ENCODE results near the gene FBL. TPM values are rescaled to one million over a fixed set of nuclear protein-coding genes. Genes with fewer than 3 reads are reported as not detected.

FBL gene
- total and polyA plus RNA-seq, 7 donors, result 70.3 to 267 (median 142) TPM

DNA sequence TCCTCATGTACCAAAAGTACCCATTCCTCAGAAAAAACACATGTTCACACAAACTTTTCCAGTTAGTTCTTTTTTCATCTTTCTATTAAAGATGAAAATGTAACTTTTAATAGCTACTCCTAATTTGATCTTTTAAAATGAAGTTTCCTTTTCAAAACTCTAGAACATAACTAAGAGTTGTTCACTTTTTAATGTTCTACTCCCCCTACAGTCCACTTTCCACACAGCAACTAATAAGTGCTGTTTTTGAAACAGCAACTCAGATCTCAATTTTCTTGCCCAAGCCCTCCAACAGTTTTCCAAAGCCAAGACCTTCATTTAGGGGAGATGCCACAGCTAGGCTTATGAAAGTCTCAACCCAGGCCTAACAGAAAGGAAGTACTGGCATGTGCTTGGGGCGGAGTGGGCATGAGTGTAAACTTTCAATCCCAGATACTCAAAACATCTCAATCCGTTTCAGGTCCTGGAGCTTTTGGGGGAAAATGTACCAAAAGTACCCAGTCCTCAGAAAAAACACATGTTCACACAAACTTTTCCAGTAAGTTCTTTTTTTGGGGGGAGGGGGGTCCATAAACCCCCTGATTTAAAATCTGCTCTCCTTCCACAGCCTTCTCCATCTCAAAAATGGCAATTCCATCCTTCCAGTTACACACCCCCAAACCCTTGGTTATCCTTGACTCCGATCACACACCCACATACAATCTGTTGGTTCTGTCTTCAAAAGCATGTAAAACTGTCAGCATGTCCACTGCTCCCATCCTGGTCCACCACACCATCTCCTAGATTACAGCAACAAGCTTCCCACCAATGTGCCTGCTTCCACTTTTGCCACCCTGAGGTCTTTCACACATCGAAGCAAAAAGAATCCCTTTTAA is 2.0 kb downstream of the FBL start:
- no peaks in the 10 kb centered on the region for H3K27me3 ChIP-seq (ENCODE audit: insufficient read depth in 3 of 3, low read length in 2 of 3)
- H3K9me3 ChIP-seq, result no peaks in the 10 kb centered on the region
- peak overlapping the region; percentile 85 for H3K27ac ChIP-seq
- H3K4me3 ChIP-seq, result peak overlapping the region; percentile 98
- no peak for ATAC-seq
- peaks cover 32% of the 10 kb centered on the region for H3K4me1 ChIP-seq
- DNase-seq, result no peak
- 40 to 57% (median 46%) methylated on average over 4 of the region's 4 CpGs for WGBS, 3 donors
- TF ChIP-seq, protein P1, sequence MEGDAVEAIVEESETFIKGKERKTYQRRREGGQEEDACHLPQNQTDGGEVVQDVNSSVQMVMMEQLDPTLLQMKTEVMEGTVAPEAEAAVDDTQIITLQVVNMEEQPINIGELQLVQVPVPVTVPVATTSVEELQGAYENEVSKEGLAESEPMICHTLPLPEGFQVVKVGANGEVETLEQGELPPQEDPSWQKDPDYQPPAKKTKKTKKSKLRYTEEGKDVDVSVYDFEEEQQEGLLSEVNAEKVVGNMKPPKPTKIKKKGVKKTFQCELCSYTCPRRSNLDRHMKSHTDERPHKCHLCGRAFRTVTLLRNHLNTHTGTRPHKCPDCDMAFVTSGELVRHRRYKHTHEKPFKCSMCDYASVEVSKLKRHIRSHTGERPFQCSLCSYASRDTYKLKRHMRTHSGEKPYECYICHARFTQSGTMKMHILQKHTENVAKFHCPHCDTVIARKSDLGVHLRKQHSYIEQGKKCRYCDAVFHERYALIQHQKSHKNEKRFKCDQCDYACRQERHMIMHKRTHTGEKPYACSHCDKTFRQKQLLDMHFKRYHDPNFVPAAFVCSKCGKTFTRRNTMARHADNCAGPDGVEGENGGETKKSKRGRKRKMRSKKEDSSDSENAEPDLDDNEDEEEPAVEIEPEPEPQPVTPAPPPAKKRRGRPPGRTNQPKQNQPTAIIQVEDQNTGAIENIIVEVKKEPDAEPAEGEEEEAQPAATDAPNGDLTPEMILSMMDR (IDR thresholded peaks at IDR 0.05), result peak; percentile 61
- peaks cover 0 to 11% of the 10 kb centered on the region in 2 donors for H3K36me3 ChIP-seq (ENCODE audit: insufficient read depth in 1 of 2, low read depth in 1 of 2)
- intact Hi-C loops (cut with DNase I), result loop anchor here (1.0 to 5.0 kb wide), 4 partner anchors 51 to 292 kb away; partner anchors contain the start of gene PSMC4 (in 1 of the 2)

DNA sequence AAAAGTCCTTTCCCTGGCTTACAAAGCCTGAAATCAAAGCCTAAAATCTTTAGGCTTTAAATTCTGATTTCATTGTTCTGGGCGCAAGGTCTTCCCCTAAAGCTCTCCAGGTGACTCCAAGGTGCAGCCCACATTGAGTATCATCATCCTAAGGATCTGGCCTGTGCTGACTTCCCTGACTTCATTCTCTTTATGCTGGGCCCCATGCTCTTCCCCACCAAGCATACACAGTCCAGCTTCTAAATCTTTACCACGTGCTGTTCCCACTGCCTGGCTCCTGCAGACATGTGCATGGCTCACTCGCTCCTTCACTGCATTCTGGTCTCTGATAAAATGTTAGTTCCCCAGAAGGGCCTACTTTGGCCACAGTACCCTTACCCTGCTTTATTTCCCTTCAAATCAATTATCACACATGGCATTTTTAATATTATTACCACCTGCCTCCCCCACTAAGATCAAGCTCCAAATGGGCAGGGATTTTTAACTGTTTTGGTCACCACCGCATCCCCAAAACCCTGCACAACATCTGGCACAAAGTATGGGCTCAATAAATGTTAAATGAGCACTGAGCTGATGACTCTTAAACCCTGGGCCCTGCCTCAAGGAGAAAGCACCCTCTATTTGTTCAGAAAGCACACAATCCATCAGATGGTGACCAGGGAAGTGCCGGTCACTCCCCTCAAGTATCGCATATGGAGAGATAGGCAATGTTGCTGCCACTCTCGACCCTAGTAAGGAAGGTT is 3.3 kb downstream of the FBL start:
- Histone ChIP-seq H3K27ac (peak overlapping the region; percentile 76), H3K4me1 (peaks cover 32% of the 10 kb centered on the region), H3K9me3 (no peaks in the 10 kb centered on the region), H3K4me3 (peak overlapping the region; percentile 61), H3K27me3 (ENCODE audit: insufficient read depth in 3 of 3, low read length in 2 of 3) (no peaks in the 10 kb centered on the region), H3K36me3 (ENCODE audit: insufficient read depth in 1 of 2, low read depth in 1 of 2) (peaks cover 0 to 24% of the 10 kb centered on the region in 2 donors)
- DNase-seq (no peak), ATAC-seq (no peak)
- WGBS, 3 donors, result 77 to 83% (median 79%) methylated on average over 7 of the region's 7 CpGs
- intact Hi-C loops (cut with DNase I), result loop anchor here (2.0 to 5.0 kb wide), 2 partner anchors 50 to 291 kb away; no protein-coding TSS in a partner anchor
- TF ChIP-seq, protein P1 (IDR thresholded peaks at IDR 0.05), result no peak

DNA sequence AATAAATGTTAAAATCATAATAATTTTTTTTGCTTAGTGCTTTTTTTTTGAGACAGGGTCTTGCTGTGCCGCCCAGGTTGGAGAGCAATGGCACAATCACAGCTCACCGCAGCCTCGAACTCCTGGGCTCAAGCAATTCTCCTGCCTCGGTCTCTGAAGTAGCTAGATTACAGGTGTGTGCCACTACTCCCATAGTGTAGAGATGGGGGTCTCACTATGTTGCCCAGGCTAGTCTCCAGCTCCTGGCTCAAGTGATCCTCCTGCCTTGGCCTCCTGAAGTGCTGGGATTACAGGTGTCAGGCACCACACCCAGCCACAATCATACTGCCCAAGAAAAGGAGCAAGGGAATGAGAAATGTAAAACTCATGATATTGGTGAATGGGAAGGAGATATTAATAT is 5.1 kb downstream of the FBL start:
- Histone ChIP-seq H3K4me1 (peaks cover 25% of the 10 kb centered on the region), H3K27me3 (ENCODE audit: insufficient read depth in 3 of 3, low read length in 2 of 3) (no peaks in the 10 kb centered on the region), H3K9me3 (no peaks in the 10 kb centered on the region), H3K36me3 (ENCODE audit: insufficient read depth in 1 of 2, low read depth in 1 of 2) (peaks cover 3 to 42% of the 10 kb centered on the region in 2 donors), H3K4me3 (no peak overlapping the region), H3K27ac (no peak overlapping the region)
- DNase-seq (no peak), ATAC-seq (no peak)
- 90 to 95% (median 93%) methylated on average over 4 of the region's 4 CpGs for WGBS, 3 donors
- intact Hi-C loops (cut with DNase I), result loop anchor here (5.0 kb wide), 1 partner anchor 289 kb away; no protein-coding TSS in a partner anchor
- TF ChIP-seq, protein P1 (IDR thresholded peaks at IDR 0.05), result no peak

DNA sequence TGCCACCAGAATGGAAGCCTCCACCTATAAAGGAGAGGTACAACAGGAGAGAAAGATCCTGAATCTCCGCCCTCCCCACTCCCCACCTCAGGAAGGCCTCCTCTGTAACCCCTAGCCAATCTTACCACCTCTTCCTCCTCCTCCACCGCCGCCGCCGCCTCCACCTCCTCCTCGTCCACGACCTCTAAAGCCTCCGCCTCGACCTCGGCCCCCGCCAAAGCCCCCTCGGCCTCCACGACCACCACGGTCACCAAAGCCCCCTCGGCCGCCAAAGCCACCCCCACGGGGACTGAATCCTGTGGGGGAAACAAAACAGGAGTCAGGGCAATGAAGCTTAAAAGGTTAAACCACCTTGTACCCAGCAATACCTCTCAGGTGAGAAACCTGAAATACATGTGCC is 5.7 kb downstream of the FBL start:
- Histone ChIP-seq H3K4me1 (peaks cover 25% of the 10 kb centered on the region), H3K27me3 (ENCODE audit: insufficient read depth in 3 of 3, low read length in 2 of 3) (no peaks in the 10 kb centered on the region), H3K27ac (no peak overlapping the region), H3K36me3 (ENCODE audit: insufficient read depth in 1 of 2, low read depth in 1 of 2) (peaks cover 3 to 48% of the 10 kb centered on the region in 2 donors), H3K4me3 (no peak overlapping the region), H3K9me3 (no peaks in the 10 kb centered on the region)
- DNase-seq (no peak), ATAC-seq (no peak)
- 89 to 95% (median 91%) methylated on average over 17 of the region's 17 CpGs for WGBS, 3 donors
- intact Hi-C loops (cut with DNase I), result loop anchor here (5.0 kb wide), 1 partner anchor 288 kb away; no protein-coding TSS in a partner anchor
- TF ChIP-seq, protein P1 (IDR thresholded peaks at IDR 0.05), result no peak
